Measurements from ENCODE around the gene CERK.

- TF ChIP-seq CTCF (IDR thresholded peaks at IDR 0.05) (no peak), POLR2A (IDR thresholded peaks at IDR 0.05) (no peak)
Measured at GRCh38 chr22:46665751-46666280, 72.2 kb downstream of the CERK start.
